H9 (cell line): ENCODE results near the gene ARRDC2. TPM values are rescaled to one million over a fixed set of nuclear protein-coding genes. Genes with fewer than 3 reads are reported as not detected.
A peak's percentile ranks its signal among the peaks of the same experiment; 100 is the strongest.

Experiments
- DNase-seq: peaks from one replicate; pipeline ENCODE4 v3.0.0-alpha.2; 2017
- H2AFZ ChIP-seq: one replicate; pipeline ENCODE4 v1.6.1; 2013; ENCODE audit warnings: mild to moderate bottlenecking, low read length, control low read depth, moderate library complexity
- H2AK5ac ChIP-seq: 2 replicates; pipeline ENCODE4 v1.6.1; 2013; ENCODE audit warnings: low read length, control low read depth, mixed read lengths; ENCODE audit not compliant: insufficient read length
- H2BK120ac ChIP-seq: one replicate; pipeline ENCODE4 v1.6.1; 2013; ENCODE audit warnings: low read depth, mild to moderate bottlenecking, low read length, control low read depth, inconsistent platforms; ENCODE audit not compliant: poor library complexity, severe bottlenecking
- H2BK12ac ChIP-seq: 2 replicates; pipeline ENCODE4 v1.6.1; 2013; ENCODE audit warnings: low read length, control low read depth, mixed read lengths, low read depth; ENCODE audit not compliant: insufficient read length
- H2BK15ac ChIP-seq: 2 replicates; pipeline ENCODE4 v1.6.1; 2013; ENCODE audit warnings: low read depth, low read length, control low read depth
- H2BK20ac ChIP-seq: one replicate; pipeline ENCODE4 v1.6.1; 2013; ENCODE audit warnings: low read depth, mild to moderate bottlenecking, low read length, control low read depth, inconsistent platforms; ENCODE audit not compliant: poor library complexity, severe bottlenecking
- H2BK5ac ChIP-seq: 2 replicates; pipeline ENCODE4 v1.6.1; 2013; ENCODE audit warnings: low read length, control low read depth, mixed read lengths; ENCODE audit not compliant: insufficient read length
- H3K14ac ChIP-seq: 2 replicates; pipeline ENCODE4 v1.6.1; 2013; ENCODE audit warnings: low read length, control low read depth; ENCODE audit not compliant: insufficient read depth
- H3K18ac ChIP-seq: 2 replicates; pipeline ENCODE4 v1.6.1; 2013; ENCODE audit warnings: low read depth, mild to moderate bottlenecking, mixed read lengths, low read length, control low read depth; ENCODE audit not compliant: insufficient read length
- H3K23ac ChIP-seq: 2 replicates; pipeline ENCODE4 v1.6.1; 2013; ENCODE audit warnings: low read length, control low read depth, mixed read lengths, low read depth; ENCODE audit not compliant: insufficient read length
- H3K23me2 ChIP-seq: 2 replicates; pipeline ENCODE4 v1.6.1; 2013; ENCODE audit warnings: low read depth, mild to moderate bottlenecking, mixed read lengths, low read length, control low read depth; ENCODE audit not compliant: insufficient read length, poor library complexity, severe bottlenecking
- H3K27ac ChIP-seq: 2 replicates; pipeline ENCODE4 v1.5.1; 2013; ENCODE audit warnings: low read length, control low read depth, mixed read lengths, low read depth; ENCODE audit not compliant: insufficient read length
- H3K27me3 ChIP-seq: 2 replicates; pipeline ENCODE4 v1.6.1; 2013; ENCODE audit warnings: low read length, control low read depth, inconsistent platforms; ENCODE audit not compliant: insufficient read depth
- H3K4ac ChIP-seq: 2 replicates; pipeline ENCODE4 v1.6.1; 2013; ENCODE audit warnings: low read depth, mild to moderate bottlenecking, control low read depth, inconsistent platforms, low read length, moderate library complexity
- H3K4me1 ChIP-seq: 2 replicates; pipeline ENCODE4 v1.6.1; 2013; ENCODE audit warnings: low read length, control low read depth, inconsistent platforms; ENCODE audit not compliant: insufficient read depth
- H3K4me2 ChIP-seq: 2 replicates; pipeline ENCODE4 v1.6.1; 2013; ENCODE audit warnings: low read length, control low read depth, mixed read lengths; ENCODE audit not compliant: insufficient read length, insufficient read depth
- H3K56ac ChIP-seq: 2 replicates; pipeline ENCODE4 v1.6.1; 2013; ENCODE audit warnings: low read depth, mild to moderate bottlenecking, mixed read lengths, low read length, control low read depth; ENCODE audit not compliant: insufficient read length
- H3K79me1 ChIP-seq: 2 replicates; pipeline ENCODE4 v1.6.1; 2013; ENCODE audit warnings: low read depth, mild to moderate bottlenecking, moderate library complexity, low read length, control low read depth, inconsistent platforms; ENCODE audit not compliant: insufficient read depth, poor library complexity, severe bottlenecking
- H3K79me2 ChIP-seq: 2 replicates; pipeline ENCODE4 v1.6.1; 2013; ENCODE audit warnings: low read length, control low read depth, inconsistent platforms; ENCODE audit not compliant: insufficient read depth
- H3K9ac ChIP-seq: 2 replicates; pipeline ENCODE4 v1.6.1; 2013; ENCODE audit warnings: low read length, control low read depth, mixed read lengths; ENCODE audit not compliant: insufficient read length; ENCODE audit errors: extremely low read depth
- H3K9me3 ChIP-seq: one replicate; pipeline ENCODE4 v1.6.1; 2013; ENCODE audit warnings: low read depth, low read length, inconsistent platforms; ENCODE audit not compliant: control insufficient read depth
- H3T11ph ChIP-seq: one replicate; pipeline ENCODE4 v1.6.1; 2013; ENCODE audit warnings: mild to moderate bottlenecking, low read length, control low read depth, inconsistent platforms
- H4K20me1 ChIP-seq: one replicate; pipeline ENCODE4 v1.6.1; 2013; ENCODE audit not compliant: control insufficient read depth, insufficient read length, insufficient read depth
- H4K5ac ChIP-seq: 2 replicates; pipeline ENCODE4 v1.6.1; 2013; ENCODE audit warnings: low read depth, mild to moderate bottlenecking, mixed read lengths, low read length, control low read depth; ENCODE audit not compliant: insufficient read length
- H4K8ac ChIP-seq: replicated peaks from 2 replicates; pipeline ENCODE4 v1.6.1; 2013; ENCODE audit warnings: low read length, control low read depth, mixed read lengths, low read depth; ENCODE audit not compliant: insufficient read length
- H4K91ac ChIP-seq: 2 replicates; pipeline ENCODE4 v1.6.1; 2013; ENCODE audit warnings: low read depth, mild to moderate bottlenecking, moderate library complexity, mixed read lengths, low read length, control low read depth; ENCODE audit not compliant: insufficient read length
- H3K27ac Mint-ChIP-seq, 3 experiments: 2 replicates in 2 of 3; 3 replicates in 1 of 3; pipeline ENCODE4 v1.8.0; 2020 to 2021; ENCODE audit warnings: mixed read lengths in 3 of 3, mild to moderate bottlenecking in 1 of 3, moderate library complexity in 1 of 3
- H3K27me3 Mint-ChIP-seq: 2 replicates; pipeline ENCODE4 v1.8.0; 2021; ENCODE audit warnings: low read depth, mild to moderate bottlenecking, moderate library complexity, mixed read lengths
- H3K36me3 Mint-ChIP-seq, 3 experiments: 2 replicates in 2 of 3; 3 replicates in 1 of 3; pipeline ENCODE4 v1.8.0; 2020 to 2021; ENCODE audit warnings: low read depth in 3 of 3, mixed read lengths in 3 of 3; ENCODE audit not compliant: insufficient read depth in 1 of 3
- H3K4me1 Mint-ChIP-seq, 2 experiments: 2 replicates each; pipeline ENCODE4 v1.8.0; 2020; ENCODE audit warnings: mixed read lengths in 2 of 2
- H3K4me3 Mint-ChIP-seq, 2 experiments: 2 replicates in 1 of 2; 3 replicates in 1 of 2; pipeline ENCODE4 v1.8.0; 2020 to 2021; ENCODE audit warnings: mild to moderate bottlenecking in 2 of 2, mixed read lengths in 2 of 2, moderate library complexity in 1 of 2
- H3K9me3 Mint-ChIP-seq, 2 experiments: 2 replicates in 1 of 2; 3 replicates in 1 of 2; pipeline ENCODE4 v1.8.0; 2020; ENCODE audit warnings: mild to moderate bottlenecking in 2 of 2, mixed read lengths in 2 of 2, moderate library complexity in 1 of 2
- CTCF ChIP-seq: fragments of 200-600 bp; sonication (generic); conservative IDR thresholded peaks from 3 replicates; pipeline ENCODE4 v1.8.0; 2021; ENCODE audit warnings: antibody characterized with exemption, mild to moderate bottlenecking
- WGBS: extraction: QIAGEN DNeasy Blood & Tissue Kit; methylation state at CpG from one replicate; pipeline ENCODE4 v1.1.7; 2013; ENCODE audit warnings: missing lambda C conversion rate, low lambda C conversion rate, mixed read lengths; ENCODE audit not compliant: insufficient read length; ENCODE audit errors: extremely low coverage; 5-methylcytosine and 5-hydroxymethylcytosine counted together
- total RNA-seq: library from RNA; stranded (reverse); gene quantifications from 2 replicates; pipeline ENCODE4 v1.2.1, GENCODE V29; 2021

The ARRDC2 gene
- total RNA-seq, 1 experiment from 2014 or later: 10.5 TPM

GRCh38 chr19:18008814-18009213 is 844 bp downstream of the ARRDC2 start:
- peaks cover 3 to 6% of the 10 kb centered on the region in 2 experiments for H3K9me3 Mint-ChIP-seq
- Histone ChIP-seq H3K79me2 (no peaks in the 10 kb centered on the region), H2BK20ac (no peak overlapping the region), H3K9me3 (no peaks in the 10 kb centered on the region), H2AK5ac (no peak overlapping the region), H2AFZ (no peak overlapping the region), H3K56ac (no peak overlapping the region), H3T11ph (no peak overlapping the region), H2BK12ac (no peak overlapping the region), H3K27me3 (no peaks in the 10 kb centered on the region), H3K79me1 (no peaks in the 10 kb centered on the region), H2BK5ac (no peak overlapping the region), H3K9ac (no peak overlapping the region), H4K5ac (no peak overlapping the region), H3K4ac (no peak overlapping the region), H3K4me2 (no peak overlapping the region), H3K23me2 (peaks cover 8% of the 10 kb centered on the region), H4K20me1 (no peaks in the 10 kb centered on the region), H3K18ac (no peak overlapping the region), H3K23ac (no peak overlapping the region), H4K8ac (no peak overlapping the region), H3K14ac (no peak overlapping the region), H4K91ac (no peak overlapping the region), H2BK120ac (no peak overlapping the region), H3K27ac (no peak overlapping the region), H2BK15ac (no peak overlapping the region), H3K4me1 (no peaks in the 10 kb centered on the region)
- H3K36me3 Mint-ChIP-seq: peaks cover 2 to 18% (median 13%) of the 10 kb centered on the region in 3 experiments
- TF ChIP-seq CTCF: no peak
- no peak for DNase-seq
- WGBS: no CpG with 5 or more reads among the region's 11 CpGs
- no peak overlapping the region for H3K27ac Mint-ChIP-seq
- peak overlapping the region; percentile 30 to 68; a peak in 3 of 5 replicates for H3K4me3 Mint-ChIP-seq
- H3K4me1 Mint-ChIP-seq: peaks cover 4 to 12% of the 10 kb centered on the region in 2 experiments
- peaks cover 3% of the 10 kb centered on the region for H3K27me3 Mint-ChIP-seq
